Peyer's patch (tissue), 4 donors: ENCODE data around the gene CCL24. TPM values are rescaled to one million over a fixed set of nuclear protein-coding genes. Genes with fewer than 3 reads are reported as not detected.

ENCODE experiments used
- DNase-seq, 3 donors: peaks; one replicate each; pipeline ENCODE4 v3.0.0-alpha.2; 2017 to 2019
- H3K27ac ChIP-seq, 4 donors: fragments of 200-600 bp; sonication (generic); one replicate each; pipeline ENCODE4 v1.5.1; 2016 to 2019
- H3K27me3 ChIP-seq, 2 donors: fragments of 200-600 bp; sonication (generic); one replicate each; pipeline ENCODE4 v1.5.1; 2019
- H3K36me3 ChIP-seq, 3 donors: fragments of 200-600 bp; sonication (generic); one replicate each; pipeline ENCODE4 v1.5.1; 2016 to 2019
- H3K4me1 ChIP-seq, 4 donors: fragments of 200-600 bp; sonication (generic); one replicate each; pipeline ENCODE4 v1.5.1; 2016 to 2019
- H3K4me3 ChIP-seq, 4 donors: fragments of 200-600 bp; sonication (generic); 1 replicate in 3 of 4; 2 replicates in 1 of 4; pipeline ENCODE4 v1.5.1; 2016 to 2019; ENCODE audit warnings: mild to moderate bottlenecking in 1 of 4
- H3K9me3 ChIP-seq, 4 donors: fragments of 200-600 bp; sonication (generic); one replicate each; pipeline ENCODE4 v1.5.1; 2016 to 2019; ENCODE audit warnings: mild to moderate bottlenecking in 1 of 4
- CTCF ChIP-seq, 6 experiments: fragments of 450-650 bp in 4 of 6; fragments of 200-600 bp in 2 of 6; sonication (generic) in 1 of 6; IDR thresholded peaks; one replicate each; pipeline ENCODE4 v1.5.1; 2017 to 2019; ENCODE audit warnings: antibody characterized with exemption in 6 of 6, mild to moderate bottlenecking in 3 of 6, moderate library complexity in 1 of 6
- POLR2A ChIP-seq, 2 donors: fragments of 450-650 bp; IDR thresholded peaks; one replicate each; pipeline ENCODE4 v1.5.1; 2017; ENCODE audit warnings: antibody characterized with exemption in 2 of 2, mild to moderate bottlenecking in 2 of 2, moderate library complexity in 2 of 2
- total RNA-seq, 4 donors: library from RNA; depleted of rRNA; stranded (reverse); fragments of >200 nt; gene quantifications; one replicate each; pipeline ENCODE4 v1.1.0, GENCODE V29; 2016

CCL24 gene
- total RNA-seq, 4 donors from 2014 or later, result 13.1 to 48.7 (median 26.3) TPM

GRCh38 chr7:75815418-75816064 is 1.9 kb upstream of the CCL24 start:
- Histone ChIP-seq H3K4me3 (no peak overlapping the region), H3K4me1 (no peaks in the 10 kb centered on the region), H3K9me3 (no peaks in the 10 kb centered on the region), H3K27ac (no peak overlapping the region), H3K27me3 (no peaks in the 10 kb centered on the region), H3K36me3 (no peaks in the 10 kb centered on the region)
- DNase-seq, result no peak
- TF ChIP-seq CTCF (IDR thresholded peaks at IDR 0.05) (no peak), POLR2A (IDR thresholded peaks at IDR 0.05) (no peak)

DNA sequence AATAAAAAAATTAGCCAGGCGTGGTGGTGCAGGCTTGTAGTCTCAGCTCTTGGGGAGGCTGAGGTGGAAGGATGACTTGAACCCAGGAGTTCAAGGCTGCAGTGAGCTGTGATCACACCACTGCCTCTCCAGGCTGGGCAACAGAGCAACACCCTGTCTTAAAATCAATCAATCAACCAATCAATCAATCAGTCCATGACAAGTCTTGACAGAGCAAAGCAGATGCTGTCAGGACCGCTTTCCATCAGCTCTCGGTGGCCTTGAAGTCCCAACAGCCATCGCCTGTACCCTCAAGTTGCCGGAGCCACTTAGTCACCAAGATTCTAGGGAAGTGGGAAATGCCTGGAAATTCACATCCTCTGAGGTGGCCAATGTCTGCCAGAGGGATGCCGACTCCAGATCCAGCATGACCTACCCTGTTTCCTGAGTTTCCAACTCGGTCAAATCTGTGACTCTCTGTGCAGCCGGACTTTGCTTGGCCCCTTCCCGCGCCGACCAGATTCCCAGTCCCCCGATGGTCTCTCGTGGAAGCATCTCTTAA is 871 bp upstream of the CCL24 start:
- TF ChIP-seq POLR2A (IDR thresholded peaks at IDR 0.05) (no peak), CTCF (IDR thresholded peaks at IDR 0.05) (no peak)
- no peaks in the 10 kb centered on the region for H3K4me1 ChIP-seq
- H3K36me3 ChIP-seq, result no peaks in the 10 kb centered on the region
- H3K4me3 ChIP-seq, result no peak overlapping the region
- H3K9me3 ChIP-seq, result no peaks in the 10 kb centered on the region
- DNase-seq, result no peak
- H3K27me3 ChIP-seq, result no peaks in the 10 kb centered on the region
- no peak overlapping the region for H3K27ac ChIP-seq

DNA sequence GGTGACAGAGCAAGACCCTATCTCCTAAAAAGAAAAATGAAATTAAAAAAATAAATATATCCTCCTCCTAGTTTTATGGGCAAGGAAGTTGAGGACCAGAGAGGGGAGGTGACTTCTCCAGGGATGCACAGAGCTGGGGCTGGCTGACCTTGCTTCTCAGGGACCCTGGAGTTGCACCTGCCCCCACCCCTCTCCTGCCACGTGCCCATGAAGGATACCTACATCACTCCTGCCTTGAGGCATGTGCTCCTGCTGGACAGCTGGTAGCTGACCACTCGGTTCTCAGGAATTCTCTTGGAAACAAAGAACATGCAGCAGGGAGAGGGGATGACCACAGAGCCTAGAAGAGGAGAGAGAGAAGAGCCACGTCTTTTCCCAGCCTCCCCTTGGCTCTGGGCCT is 522 bp downstream of the CCL24 start:
- no peaks in the 10 kb centered on the region for H3K9me3 ChIP-seq
- TF ChIP-seq CTCF (IDR thresholded peaks at IDR 0.05) (no peak), POLR2A (IDR thresholded peaks at IDR 0.05) (no peak)
- no peaks in the 10 kb centered on the region for H3K27me3 ChIP-seq
- no peak overlapping the region for H3K4me3 ChIP-seq
- no peak for DNase-seq
- H3K4me1 ChIP-seq, result no peaks in the 10 kb centered on the region
- H3K36me3 ChIP-seq, result no peaks in the 10 kb centered on the region
- H3K27ac ChIP-seq, result no peak overlapping the region

- Histone ChIP-seq H3K4me1 (no peaks in the 10 kb centered on the region), H3K4me3 (no peak overlapping the region), H3K27ac (no peak overlapping the region), H3K36me3 (no peaks in the 10 kb centered on the region), H3K27me3 (no peaks in the 10 kb centered on the region), H3K9me3 (peaks cover 0 to 6% (median under 1%) of the 10 kb centered on the region in 4 donors)
- TF ChIP-seq POLR2A (IDR thresholded peaks at IDR 0.05), result no peak
- TF ChIP-seq CTCF (IDR thresholded peaks at IDR 0.05), result no peak
- no peak for DNase-seq
Observed at GRCh38 chr7:75811894-75812678, 1.5 kb downstream of the CCL24 start.

GRCh38 chr7:75809396-75809795 is 4.2 kb downstream of the CCL24 start:
- no peaks in the 10 kb centered on the region for H3K36me3 ChIP-seq
- H3K27me3 ChIP-seq, result no peaks in the 10 kb centered on the region
- no peaks in the 10 kb centered on the region for H3K4me1 ChIP-seq
- H3K27ac ChIP-seq, result no peak overlapping the region
- H3K4me3 ChIP-seq, result no peak overlapping the region
- no peak for TF ChIP-seq CTCF (IDR thresholded peaks at IDR 0.05)
- TF ChIP-seq POLR2A (IDR thresholded peaks at IDR 0.05), result no peak
- H3K9me3 ChIP-seq, result peaks cover 0 to 12% (median 4%) of the 10 kb centered on the region in 4 donors
- DNase-seq, result no peak
